ENCODE data around the gene ELAC1.
"Not testable (repeated sequence)": the region's sequence is repeated elsewhere in the genome, so short reads cannot be mapped to it uniquely, and the experiment has no call there.

Gene ELAC1
- 4.1 to 6.9 (median 6.1) reads per million in 3 experiments for total RNA-seq

GRCh38 chr18:50967714-50968661 lies at the start of gene ELAC1:
TSS of gene ELAC1 (plus strand) at chr18:50968040. CDS start at chr18:50974405, 6,365 bp downstream.
- DNase-seq = peak; percentile 58

- DNase-seq = no peak
These were observed 49.7 kb upstream of the ELAC1 start for GRCh38 chr18:50918153-50918552.

GRCh38 chr18:50924372-50924771 lies 43.5 kb upstream of the ELAC1 start:
- no peak for DNase-seq

GRCh38 chr18:50926521-50926920 lies 41.3 kb upstream of the ELAC1 start:
- DNase-seq = no peak

- DNase-seq = no peak
These were observed 39.3 kb upstream of the ELAC1 start for GRCh38 chr18:50928551-50928950.

GRCh38 chr18:50933684-50934083 lies 34.2 kb upstream of the ELAC1 start:
- DNase-seq = no peak

- DNase-seq = no peak
These were observed 33.2 kb upstream of the ELAC1 start for GRCh38 chr18:50934545-50935211.

- DNase-seq = no peak
These were observed 32.2 kb upstream of the ELAC1 start for GRCh38 chr18:50935493-50936191.

GRCh38 chr18:50937183-50937582 lies 30.7 kb upstream of the ELAC1 start:
- no peak for DNase-seq

GRCh38 chr18:50938912-50939311 lies 28.9 kb upstream of the ELAC1 start:
- DNase-seq = no peak

- DNase-seq = no peak
These were observed 23.5 kb upstream of the ELAC1 start for GRCh38 chr18:50944245-50944932.

GRCh38 chr18:50945918-50946317 lies 21.9 kb upstream of the ELAC1 start:
- DNase-seq = not testable (repeated sequence)

GRCh38 chr18:50947899-50948298 lies 19.9 kb upstream of the ELAC1 start:
- DNase-seq = no peak

GRCh38 chr18:50949185-50949584 lies 18.7 kb upstream of the ELAC1 start:
- DNase-seq = no peak

- no peak for DNase-seq
These were observed 17.2 kb upstream of the ELAC1 start for GRCh38 chr18:50950626-50951025.

- DNase-seq = no peak
These were observed 14.0 kb upstream of the ELAC1 start for GRCh38 chr18:50953822-50954221.

- DNase-seq = no peak
These were observed 12.6 kb upstream of the ELAC1 start for GRCh38 chr18:50955253-50955652.

- no peak for DNase-seq
These were observed 11.7 kb upstream of the ELAC1 start for GRCh38 chr18:50956116-50956515.

- no peak for DNase-seq
These were observed 5.9 kb upstream of the ELAC1 start for GRCh38 chr18:50961974-50962373.

GRCh38 chr18:50969448-50969847 lies 1.6 kb downstream of the ELAC1 start:
- DNase-seq = no peak

GRCh38 chr18:50970006-50970405 lies 2.2 kb downstream of the ELAC1 start:
- DNase-seq = no peak

GRCh38 chr18:50972404-50972803 lies 4.6 kb downstream of the ELAC1 start:
- DNase-seq = not testable (repeated sequence)
